GM13977 (cell line): Measurements from ENCODE around the gene PLEKHA6.

Experiments
- DNase-seq: peaks from one replicate; pipeline ENCODE4 v3.0.0; 2012; ENCODE audit warnings: low spot score
- CTCF ChIP-seq: IDR thresholded peaks from 2 replicates; pipeline ENCODE4 v1.5.1; 2012; ENCODE audit warnings: mild to moderate bottlenecking, control low read depth; ENCODE audit not compliant: insufficient read depth; ENCODE audit errors: extremely low read depth, missing control alignments
- in situ Hi-C: fragments of 300-500 bp; cut with MboI; formaldehyde crosslinking; loops from one replicate; pipeline ENCODE4 v1.12.0; 2022; ENCODE audit warnings: low sequenced_read_pairs, low pct_unique_long_range_greater_than_20kb, mixed read lengths, inconsistent platforms; ENCODE audit not compliant: unreplicated experiment

Gene PLEKHA6

GRCh38 chr1:204366759-204367158 is 7.0 kb upstream of the PLEKHA6 start:
- peak; percentile 63 for TF ChIP-seq CTCF
- in situ Hi-C loops: no loop called here
- no peak for DNase-seq

GRCh38 chr1:204363335-204364114 is 3.8 kb upstream of the PLEKHA6 start:
- in situ Hi-C loops: no loop called here
- TF ChIP-seq CTCF: peak; percentile 87

GRCh38 chr1:204362984-204363334 is 3.2 kb upstream of the PLEKHA6 start:
- in situ Hi-C loops: no loop called here
- TF ChIP-seq CTCF: no peak

More at GRCh38 chr1:204363335-204364114, 3.8 kb upstream of the PLEKHA6 start:
- peak; percentile 83 for DNase-seq

GRCh38 chr1:204361781-204362180 is 2.1 kb upstream of the PLEKHA6 start:
- no peak for DNase-seq
- no peak for TF ChIP-seq CTCF
- in situ Hi-C loops: no loop called here

More at GRCh38 chr1:204362984-204363334, 3.2 kb upstream of the PLEKHA6 start:
- DNase-seq: no peak

- TF ChIP-seq CTCF: no peak
- in situ Hi-C loops: no loop called here
- DNase-seq: no peak
These were observed 1.6 kb upstream of the PLEKHA6 start for GRCh38 chr1:204361341-204361771.

- in situ Hi-C loops: no loop called here
- no peak for DNase-seq
- TF ChIP-seq CTCF: no peak
These were observed 585 bp upstream of the PLEKHA6 start for GRCh38 chr1:204360314-204360713.

GRCh38 chr1:204359131-204359473 is 627 bp downstream of the PLEKHA6 start:
- no peak for TF ChIP-seq CTCF
- in situ Hi-C loops: no loop called here
- no peak for DNase-seq
